GM12878 (cell line): ENCODE results near the gene MIA. TPM values are rescaled to one million over a fixed set of nuclear protein-coding genes. Genes with fewer than 3 reads are reported as not detected.

Experiments
- BCLAF1 ChIP-seq: fragments of 450-650 bp; IDR thresholded peaks from 2 replicates; pipeline ENCODE4 v1.6.1; 2017; ENCODE audit warnings: antibody characterized with exemption, mild to moderate bottlenecking, moderate library complexity
- BRCA1 ChIP-seq: IDR thresholded peaks from 2 replicates; pipeline ENCODE4 v1.6.1; 2011; ENCODE audit warnings: low read depth, low read length, improper control_type of control experiment
- CHD2 ChIP-seq: IDR thresholded peaks from 2 replicates; pipeline ENCODE4 v1.6.1; 2011; ENCODE audit warnings: low read depth, low read length, improper control_type of control experiment, borderline replicate concordance
- ETV6 ChIP-seq, 2 experiments: fragments of 450-650 bp in 1 of 2; IDR thresholded peaks in 1 of 2; conservative IDR thresholded peaks in 1 of 2; 2 replicates each; pipeline ENCODE4 v1.6.1; 2014; ENCODE audit warnings: antibody characterized with exemption in 1 of 2, borderline replicate concordance in 1 of 2, low read depth in 1 of 2, mild to moderate bottlenecking in 1 of 2, moderate library complexity in 1 of 2
- HDAC2 ChIP-seq: fragments of 200-600 bp; sonication (generic); IDR thresholded peaks from 2 replicates; pipeline ENCODE4 v1.6.1; 2017
- HDGF ChIP-seq: fragments of 450-650 bp; IDR thresholded peaks from 2 replicates; pipeline ENCODE4 v1.6.1; 2016; ENCODE audit warnings: antibody characterized with exemption
- IKZF1 ChIP-seq: fragments of 450-650 bp; conservative IDR thresholded peaks from 2 replicates; pipeline ENCODE4 v1.6.1; 2017; ENCODE audit warnings: antibody characterized with exemption, mild to moderate bottlenecking
- IKZF2 ChIP-seq, 2 experiments: fragments of 450-650 bp; IDR thresholded peaks; 2 replicates each; pipeline ENCODE4 v1.6.1; 2017; ENCODE audit warnings: mild to moderate bottlenecking in 2 of 2, moderate library complexity in 2 of 2
- IRF4 ChIP-seq: IDR thresholded peaks from 2 replicates; pipeline ENCODE4 v1.6.1; 2011; ENCODE audit warnings: low read depth, low read length
- KDM1A ChIP-seq: fragments of 200-600 bp; sonication (generic); IDR thresholded peaks from 2 replicates; pipeline ENCODE4 v1.6.1; 2016; ENCODE audit warnings: borderline replicate concordance
- MAX ChIP-seq: IDR thresholded peaks from 2 replicates; pipeline ENCODE4 v1.6.1; 2012; ENCODE audit warnings: low read depth, low read length, improper control_type of control experiment
- MXI1 ChIP-seq: fragments of 150-350 bp; IDR thresholded peaks from 2 replicates; pipeline ENCODE4 v1.6.1; 2011; ENCODE audit warnings: low read depth, mild to moderate bottlenecking, inconsistent platforms, low read length, improper control_type of control experiment
- NR2C2 ChIP-seq: IDR thresholded peaks from 2 replicates; pipeline ENCODE4 v1.6.1; 2011; ENCODE audit warnings: borderline replicate concordance, low read depth; ENCODE audit not compliant: control insufficient read depth, insufficient read length
- POLR2AphosphoS5 ChIP-seq: IDR thresholded peaks from 2 replicates; pipeline ENCODE4 v1.6.1; 2011; ENCODE audit warnings: mild to moderate bottlenecking, low read length, inconsistent platforms
- RAD21 ChIP-seq: IDR thresholded peaks from 2 replicates; pipeline ENCODE4 v1.6.1; 2011; ENCODE audit warnings: mild to moderate bottlenecking, low read depth, low read length, moderate library complexity; ENCODE audit not compliant: insufficient read depth
- RUNX3 ChIP-seq: IDR thresholded peaks from 2 replicates; pipeline ENCODE4 v1.6.1; 2012; ENCODE audit warnings: low read length, inconsistent platforms
- SIN3A ChIP-seq: IDR thresholded peaks from 2 replicates; pipeline ENCODE4 v1.6.1; 2012; ENCODE audit warnings: low read depth, low read length, improper control_type of control experiment
- SKIL ChIP-seq: fragments of 450-650 bp; IDR thresholded peaks from 2 replicates; pipeline ENCODE4 v1.6.1; 2017; ENCODE audit warnings: mild to moderate bottlenecking, low read depth, inconsistent platforms; ENCODE audit not compliant: poor library complexity, severe bottlenecking
- USF2 ChIP-seq: IDR thresholded peaks from 2 replicates; pipeline ENCODE4 v1.6.1; 2011; ENCODE audit warnings: low read depth, low read length, improper control_type of control experiment, borderline replicate concordance
- ZNF274 ChIP-seq: IDR thresholded peaks from one replicate; pipeline ENCODE4 v1.8.0; 2011; ENCODE audit not compliant: insufficient read length, insufficient read depth
- ZNF384 ChIP-seq: IDR thresholded peaks from 2 replicates; pipeline ENCODE4 v1.6.1; 2012; ENCODE audit warnings: low read depth, mild to moderate bottlenecking, low read length, improper control_type of control experiment, borderline replicate concordance
- polyA plus RNA-seq, 11 experiments: library from polyadenylated mRNA; depleted of rRNA in 4 of 11; unstranded in 6 of 11; stranded (reverse) in 5 of 11; fragments of >200 nt; fragmentation: Nextera tagmentation in 4 of 11; fragmentation: Illumina TruSeq in 1 of 11; extraction: Ambion mirVana in 4 of 11; extraction: Trizol in 1 of 11; gene quantifications; 1 replicate in 1 of 11; 2 replicates in 10 of 11; pipeline versions ENCODE4 v1.2.1 to v1.2.3, GENCODE V29; 2011 to 2016; ENCODE audit warnings: inconsistent platforms in 2 of 11, missing spikeins in 2 of 11, low read depth in 1 of 11
- total RNA-seq, 4 experiments: library from RNA; depleted of rRNA in 3 of 4; stranded (reverse); fragments of >200 nt in 3 of 4; fragmentation: Illumina TruSeq in 1 of 4; extraction: Trizol in 1 of 4; gene quantifications; 2 replicates each; pipeline versions ENCODE4 v1.2.1 to v1.2.3, GENCODE V29; 2013 to 2021

The MIA gene
- total and polyA plus RNA-seq, 10 of the 15 experiments (the other 5 are each of a cell fraction or from before 2014, with no cell fraction given), result 0.16 to 2.7 (median 1.4) TPM; not detected in 3

GRCh38 chr19:40803857-40804782, 28.8 kb downstream of the MIA start (continued):
- TF ChIP-seq BRCA1 (no peak), HDGF (peak; percentile 68; the same call in 1 of the 2 replicates), RUNX3 (0 out of 2 replicates have a peak, but pooled peaks have one; percentile 36), SKIL (no peak), RAD21 (no peak), POLR2AphosphoS5 (no peak), USF2 (no peak), BCLAF1 (no peak), CHD2 (peak; percentile 68), ETV6 (conservative IDR thresholded peaks at IDR 0.05 in 1 of 2, IDR thresholded peaks at IDR 0.05 in 1 of 2; ENCODE audit: borderline replicate concordance in 1 of 2, low read depth in 1 of 2) (peak in 1 of 2 experiments; percentile 29; a peak in 1 of 4 replicates), HDAC2 (no peak), IRF4 (no peak), KDM1A (no peak), ZNF384 (no peak), NR2C2 (no peak), MXI1 (peak; percentile 78), MAX (0 out of 2 replicates have a peak, but pooled peaks have one; percentile 39), IKZF1 (peak; percentile 40; the same call in 1 of the 2 replicates), ZNF274 (no peak), SIN3A (peak; percentile 67; the same call in 1 of the 2 replicates), IKZF2 (IDR thresholded peaks at IDR 0.05) (0 out of 4 replicates have a peak, but pooled peaks of 1 of the 2 experiments have one; percentile 18)
